MM.1S (cell line): Measurements from ENCODE around the gene DCTN5.

Experiments
- CTCF ChIP-seq: fragments of 300-600 bp; sonication (generic); IDR thresholded peaks from 2 replicates; pipeline ENCODE4 v1.5.1; 2016; ENCODE audit warnings: antibody characterized with exemption, low read length, mixed read lengths
- EZH2phosphoT487 ChIP-seq: fragments of 300-600 bp; sonication (generic); IDR thresholded peaks from 2 replicates; pipeline ENCODE4 v1.6.1; 2018; ENCODE audit warnings: antibody characterized with exemption, low read length

- TF ChIP-seq EZH2phosphoT487 (no peak), CTCF (no peak)
Observed at GRCh38 chr16:23663918-23664317, 22.7 kb downstream of the DCTN5 start.
